Ammon's horn (tissue), 1 donor: ENCODE data around the gene TCERG1L.

Experiments used
- DNase-seq: peaks from one replicate; pipeline ENCODE4 v3.0.0-alpha.2; 2016; ENCODE audit warnings: low spot score

TCERG1L gene

GRCh38 chr10:131124945-131125344, 186.6 kb downstream of the TCERG1L start:
- no peak for DNase-seq

GRCh38 chr10:131123496-131123895, 188.0 kb downstream of the TCERG1L start:
- no peak for DNase-seq

DNA sequence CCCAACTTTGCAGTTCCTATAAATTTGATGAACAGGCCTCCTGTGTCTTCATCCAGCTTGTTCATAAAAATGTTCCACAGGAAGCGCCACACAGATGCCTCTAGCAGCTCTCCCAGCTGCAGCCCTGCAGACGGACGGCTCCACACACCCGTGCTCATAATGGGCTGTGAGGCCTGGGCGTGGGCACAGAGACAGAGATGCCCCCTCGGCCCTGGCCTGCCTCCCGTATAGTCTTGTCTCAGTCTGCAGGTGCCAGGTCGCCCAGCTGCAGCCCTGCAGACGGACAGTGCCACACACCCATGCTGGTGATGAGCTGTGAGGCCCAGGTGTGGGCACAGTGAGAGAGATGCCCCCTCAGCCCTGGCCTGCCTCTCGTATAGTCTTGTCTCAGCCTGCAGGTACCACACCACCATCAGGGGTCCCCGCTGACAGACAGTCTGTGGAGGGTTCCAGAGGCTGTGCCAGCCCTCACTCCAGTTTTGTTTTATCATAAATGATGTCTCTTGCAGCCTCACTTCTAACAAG, 189.9 kb downstream of the TCERG1L start:
- DNase-seq, result no peak

DNA sequence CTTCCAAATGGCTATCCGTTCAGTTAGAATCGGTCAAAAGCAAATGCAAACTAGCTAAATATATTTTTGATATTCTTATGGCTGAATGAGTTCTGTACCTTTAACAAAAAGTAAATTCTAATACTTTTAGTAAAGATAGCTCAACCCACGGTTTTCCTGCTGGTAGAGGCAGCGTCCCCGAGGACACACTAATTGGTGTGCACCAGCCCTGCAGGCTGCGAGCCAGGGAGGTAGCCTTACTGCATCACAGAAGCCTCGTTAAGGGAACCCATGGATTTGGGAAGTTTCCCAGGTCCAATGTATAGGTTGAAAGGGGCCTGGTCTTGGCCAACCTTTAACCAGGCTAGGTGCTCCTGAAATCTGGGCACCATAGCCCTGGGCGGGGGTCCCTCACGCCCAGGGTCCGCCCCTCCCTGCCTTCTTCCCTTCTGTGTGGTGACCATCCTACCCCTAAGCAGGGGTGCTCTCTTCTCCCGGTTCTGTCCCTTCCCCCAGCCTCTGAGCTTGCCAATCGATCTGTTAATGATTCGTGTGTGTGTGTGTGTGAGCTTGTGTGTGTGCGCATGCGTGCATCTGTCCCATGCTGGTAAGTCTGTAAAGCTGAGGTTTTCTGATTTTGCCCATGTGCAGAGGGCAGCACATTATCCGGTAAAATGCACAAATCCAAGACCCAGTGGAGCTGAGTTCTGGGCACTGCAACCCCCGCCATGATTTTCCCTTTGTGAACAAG, 191.7 kb downstream of the TCERG1L start:
- no peak for DNase-seq

GRCh38 chr10:131117416-131118212, 193.9 kb downstream of the TCERG1L start:
- DNase-seq, result no peak

DNA sequence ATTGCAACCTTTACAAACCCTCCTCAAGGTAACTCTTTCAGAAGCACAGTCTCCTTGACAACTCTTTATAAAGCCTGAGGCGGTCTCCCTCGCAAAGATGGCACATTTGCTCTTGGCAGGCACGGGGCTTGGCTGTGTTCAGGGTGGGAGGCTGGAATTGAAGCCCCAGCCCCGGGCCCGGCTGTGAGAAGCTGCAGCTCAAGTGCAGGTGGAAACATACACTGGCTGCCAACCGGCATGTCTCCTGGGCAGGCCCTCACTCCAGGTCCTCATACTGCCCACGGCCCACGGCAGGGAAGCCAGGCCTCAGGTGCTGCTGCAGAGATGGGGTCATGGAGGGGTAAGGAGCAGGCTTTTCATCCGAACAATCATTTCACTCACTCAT, 194.5 kb downstream of the TCERG1L start:
- DNase-seq, result no peak

DNA sequence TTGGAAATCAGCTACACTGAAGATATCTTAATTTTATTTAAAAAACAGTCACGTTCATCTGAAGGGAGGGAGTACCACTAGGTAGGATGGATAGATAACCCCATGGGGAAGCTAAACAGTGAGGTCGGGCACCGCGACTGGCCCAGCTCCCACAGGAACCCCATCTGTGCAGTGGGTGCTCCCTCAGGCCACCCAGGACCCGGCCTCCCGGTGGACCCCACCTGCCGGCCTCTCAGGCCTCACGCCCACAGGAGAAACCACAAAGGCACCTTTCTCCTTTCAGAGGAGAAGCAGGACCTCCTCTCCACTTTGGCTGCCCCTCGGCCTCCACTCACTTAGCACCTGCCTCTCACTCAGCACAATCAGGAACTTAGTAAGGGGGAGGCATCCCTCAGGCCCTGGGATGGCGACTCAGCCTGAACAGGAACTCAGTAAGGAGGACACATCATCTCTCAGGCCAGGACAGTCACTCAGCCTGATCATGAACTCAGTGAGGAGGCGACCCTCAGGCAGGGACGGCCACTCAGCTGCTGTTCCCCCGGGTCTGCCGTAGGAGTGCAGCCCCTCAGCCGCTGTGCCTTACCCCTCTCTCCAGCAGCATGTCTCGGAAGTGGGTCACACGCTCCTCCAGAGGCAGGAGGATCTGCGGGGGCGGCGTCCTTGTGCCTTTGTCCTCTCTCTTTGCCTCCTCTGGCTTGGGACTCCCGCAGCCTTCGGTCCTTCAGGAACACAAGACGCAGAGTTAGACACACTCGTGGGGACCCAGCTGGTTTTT, 195.1 kb downstream of the TCERG1L start:
- DNase-seq, result no peak

DNA sequence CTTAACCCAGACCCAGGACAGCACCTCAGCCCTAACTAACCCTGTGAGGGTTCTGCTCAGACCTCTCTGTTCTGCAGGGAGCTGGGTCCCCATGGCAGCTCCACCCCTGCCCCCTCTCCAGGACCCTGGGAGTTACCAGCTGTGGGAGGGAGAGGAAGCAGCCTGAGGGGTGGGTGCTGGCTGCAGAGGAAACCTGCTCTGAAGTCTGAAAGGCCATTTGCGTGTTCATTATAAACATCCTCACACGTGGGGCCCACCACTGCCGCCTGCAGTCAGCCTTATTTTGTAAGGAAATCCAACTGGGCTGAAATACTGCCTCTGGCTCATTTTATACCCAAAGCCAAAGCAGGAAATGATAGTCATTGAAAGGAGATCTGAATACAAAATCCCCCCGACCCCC, 195.7 kb downstream of the TCERG1L start:
- no peak for DNase-seq

GRCh38 chr10:131115321-131115720, 196.2 kb downstream of the TCERG1L start:
- no peak for DNase-seq

DNA sequence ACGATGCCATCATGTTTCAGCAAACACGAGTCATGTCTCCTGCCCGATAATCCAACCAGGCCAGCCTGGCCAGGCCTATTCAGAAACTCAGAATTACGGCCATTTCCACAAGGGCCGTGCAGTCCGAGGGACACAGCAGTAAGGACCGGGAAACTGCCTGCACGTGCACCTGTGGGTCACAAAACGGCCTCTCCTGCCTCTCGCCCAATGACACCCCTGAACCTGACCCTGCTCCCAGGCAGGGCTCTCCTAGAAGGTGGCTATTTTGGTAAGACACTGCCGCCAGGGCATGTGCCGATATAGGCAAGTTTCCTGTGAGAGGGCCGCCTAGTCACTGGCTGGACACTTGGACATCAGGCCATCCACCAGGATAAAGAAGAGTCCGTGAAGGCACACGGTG, 196.7 kb downstream of the TCERG1L start:
- DNase-seq, result no peak

- no peak for DNase-seq
Measured at GRCh38 chr10:131113709-131114291, 197.7 kb downstream of the TCERG1L start.

DNA sequence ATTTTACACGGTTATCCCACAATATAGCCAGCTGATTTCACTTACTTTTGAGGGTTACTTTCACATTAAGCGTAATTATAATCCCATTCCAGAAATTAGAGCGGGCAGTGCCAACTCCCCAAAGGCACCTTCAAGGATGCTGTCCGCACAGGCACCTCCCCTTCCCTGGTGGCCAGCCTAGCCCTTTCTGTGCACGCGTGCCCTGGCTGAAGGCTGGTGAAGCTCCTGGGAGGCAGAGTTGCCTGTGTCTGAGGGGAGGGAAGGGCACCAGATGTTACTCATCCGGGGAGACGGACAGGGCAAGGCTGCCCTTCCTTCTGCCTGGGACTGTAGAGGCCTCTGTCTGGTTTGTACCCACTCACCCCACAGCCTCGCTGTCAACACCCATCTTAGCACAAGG, 198.4 kb downstream of the TCERG1L start:
- no peak for DNase-seq

DNA sequence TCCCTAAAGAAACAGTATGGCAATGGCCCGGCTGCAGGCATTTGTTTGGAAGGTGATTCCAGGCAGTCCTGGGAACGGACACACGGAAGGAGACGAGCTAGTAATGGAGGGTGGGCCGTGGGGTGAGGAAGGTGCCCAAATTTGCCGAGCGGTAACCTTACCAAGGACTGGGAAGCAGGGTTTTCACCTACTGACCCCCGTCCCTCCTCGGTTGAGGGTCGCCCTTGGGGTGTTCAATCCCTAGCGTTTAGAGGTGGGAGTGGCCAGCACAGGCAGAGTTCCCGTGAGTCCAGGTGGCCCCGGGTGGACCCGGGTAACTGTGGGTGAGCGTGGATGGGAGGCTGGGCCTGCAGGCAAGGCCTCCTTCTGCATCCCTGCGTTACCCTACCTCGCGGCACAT, 198.8 kb downstream of the TCERG1L start:
- no peak for DNase-seq

DNA sequence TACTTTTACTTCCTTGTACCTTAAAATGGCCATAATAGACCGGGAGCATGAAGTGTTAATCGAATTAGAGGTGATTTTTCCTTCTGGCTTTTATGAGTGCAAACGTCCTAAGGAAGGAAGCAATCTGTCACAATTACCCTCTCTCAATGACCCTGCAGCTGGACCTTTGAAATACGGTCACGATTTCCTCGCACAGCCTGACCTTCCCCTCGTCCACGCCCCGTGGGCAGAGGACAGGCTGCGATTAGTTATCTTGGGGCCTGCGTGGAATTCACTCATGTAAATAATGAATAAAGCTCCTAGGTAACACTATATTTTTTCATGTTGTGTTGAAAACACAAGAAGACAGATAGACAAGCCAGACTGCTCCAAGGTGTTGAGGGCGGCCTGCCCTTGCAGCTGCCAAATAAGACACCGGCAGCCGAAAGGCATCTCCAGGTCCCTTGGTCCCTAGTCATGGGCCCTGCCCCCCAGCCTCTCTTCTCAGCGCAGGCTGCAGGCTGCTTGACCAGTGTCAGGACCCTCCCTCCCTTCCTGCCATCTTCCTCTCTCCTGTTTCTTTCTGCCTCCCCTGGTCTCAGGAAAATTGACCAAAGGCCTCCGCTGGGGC, 199.9 kb downstream of the TCERG1L start:
- DNase-seq, result no peak

DNA sequence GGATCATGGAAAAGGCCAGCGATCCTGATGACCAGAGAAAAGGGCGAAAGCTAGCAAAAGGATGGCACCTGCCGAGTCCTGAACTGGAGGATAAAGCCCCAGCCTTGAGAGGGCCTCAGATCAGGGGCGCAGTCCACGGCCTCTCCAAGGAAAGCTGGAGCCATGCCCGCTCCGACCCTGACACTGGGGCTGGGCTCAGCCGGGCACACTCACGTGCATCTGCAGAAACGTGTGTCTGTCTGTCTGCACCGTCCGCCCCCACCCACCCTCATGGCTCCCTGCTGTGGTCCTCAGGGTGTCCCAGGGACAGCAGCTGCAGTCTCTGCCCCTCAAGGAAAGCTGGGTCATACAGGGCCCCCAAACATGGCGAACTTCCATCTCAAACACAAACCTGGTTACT, 200.5 kb downstream of the TCERG1L start:
- DNase-seq, result no peak

DNA sequence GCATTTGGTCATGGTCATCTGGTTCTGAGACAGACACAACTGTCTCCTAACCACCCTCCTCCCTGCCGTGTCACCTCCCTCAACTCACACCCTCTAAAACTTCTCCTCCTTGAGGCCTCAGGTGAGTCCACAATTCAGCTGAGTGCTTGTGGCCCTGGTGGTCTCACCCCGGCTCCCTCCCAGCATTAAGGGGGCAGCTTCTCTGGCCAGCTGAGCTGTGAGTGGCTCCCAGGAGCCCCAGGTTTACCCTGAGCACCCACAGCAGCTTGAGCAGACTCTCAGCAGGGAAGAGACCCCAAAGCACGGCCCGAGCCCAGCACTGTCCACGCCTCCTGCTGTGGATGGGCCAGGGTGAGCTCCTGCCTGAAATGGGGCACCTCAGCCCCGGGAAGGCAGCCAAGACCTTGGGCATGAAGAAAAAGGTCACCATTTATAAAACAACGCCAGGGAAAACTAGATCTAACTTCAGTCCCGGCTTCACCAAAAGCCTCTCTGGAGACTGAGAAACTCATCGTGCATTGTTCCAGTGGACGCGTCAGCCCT, 201.2 kb downstream of the TCERG1L start:
- DNase-seq, result no peak

- peak; percentile 60 for DNase-seq
Measured at GRCh38 chr10:131109726-131110125, 201.8 kb downstream of the TCERG1L start.

GRCh38 chr10:131109291-131109690, 202.2 kb downstream of the TCERG1L start:
- DNase-seq, result no peak

DNA sequence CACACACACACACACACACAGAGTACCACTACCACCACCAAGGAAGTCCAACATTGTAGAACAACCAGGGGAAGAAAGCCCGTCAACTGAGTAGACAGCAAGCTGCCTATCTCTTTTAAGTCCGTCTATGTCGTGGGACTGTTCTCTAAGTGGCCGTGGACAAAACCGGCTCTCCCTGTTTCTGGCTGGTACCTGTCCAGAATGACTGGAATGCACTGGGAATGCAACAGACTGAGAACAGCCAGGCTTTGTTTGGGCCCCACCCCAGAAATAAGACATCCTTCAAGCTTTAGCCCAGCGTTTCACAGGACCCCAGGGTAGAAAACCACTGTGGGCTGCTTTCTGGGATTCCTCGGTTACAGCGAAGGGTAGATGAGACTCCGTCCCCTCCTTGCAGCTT, 203.6 kb downstream of the TCERG1L start:
- DNase-seq, result no peak

DNA sequence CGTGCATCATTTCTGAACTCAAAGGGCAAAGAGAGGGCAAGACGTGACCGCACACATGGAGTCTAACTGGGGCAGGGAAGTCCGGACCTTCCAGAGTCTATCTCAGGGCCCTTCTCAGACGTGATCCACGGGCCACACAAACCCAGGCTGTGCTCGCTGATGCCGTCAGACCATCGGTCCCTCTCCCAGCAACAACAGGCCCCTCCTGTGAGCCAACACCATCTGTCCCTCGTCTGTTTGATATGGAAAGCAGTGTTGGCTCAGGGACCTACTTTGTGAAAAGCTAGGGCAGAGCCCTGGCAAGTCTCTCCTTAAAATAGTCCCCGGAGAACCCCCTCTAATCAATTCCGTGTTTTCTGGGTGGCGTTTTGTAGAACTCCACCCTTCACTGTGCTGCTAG, 208.8 kb downstream of the TCERG1L start:
- peak; percentile 23 for DNase-seq

DNA sequence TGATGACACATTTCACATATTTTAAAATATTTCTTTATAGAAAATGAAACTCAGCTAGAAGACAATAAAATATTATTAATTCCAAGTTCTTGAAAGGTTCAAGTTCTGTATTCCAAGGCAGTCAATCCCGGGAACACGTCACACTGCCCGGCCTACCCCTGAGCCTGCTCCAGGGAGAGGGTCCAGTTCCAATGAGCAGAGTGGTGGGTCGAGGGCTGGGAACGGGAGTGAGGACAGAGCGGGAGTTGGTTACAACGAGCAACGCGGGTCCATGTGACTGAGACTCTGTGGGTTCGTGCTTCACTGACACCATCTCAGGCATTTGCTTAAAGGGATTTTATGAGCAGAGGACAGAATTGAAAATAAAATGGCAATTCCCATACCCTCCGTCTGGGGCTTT, 209.4 kb downstream of the TCERG1L start:
- no peak for DNase-seq
